ENCODE measurements around the gene PDE12. TPM values are rescaled to one million over a fixed set of nuclear protein-coding genes. Genes with fewer than 3 reads are reported as not detected.

PDE12 gene
- total and polyA plus RNA-seq, 2 experiments from 2014 or later = 12.7 to 17.2 TPM

DNA sequence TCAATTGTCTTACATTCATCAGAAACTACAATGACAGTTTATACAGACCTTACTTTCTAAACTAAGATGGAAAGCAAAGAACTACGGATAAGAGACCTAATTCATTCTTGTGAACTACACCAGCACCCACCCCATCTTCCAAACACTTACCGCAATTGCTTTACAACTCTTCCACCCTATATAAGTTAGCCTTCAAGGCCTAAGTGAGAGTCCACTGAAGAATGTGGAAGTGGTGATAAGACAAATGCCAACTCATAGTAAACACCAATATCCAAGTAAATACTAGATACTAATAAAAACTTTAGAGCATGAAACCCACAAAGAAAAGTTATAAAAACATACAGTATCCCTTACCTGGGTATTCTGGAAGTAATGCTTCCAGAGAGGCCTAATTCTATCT lies 27.5 kb downstream of the PDE12 start:
- no peaks in the 10 kb centered on the region for H3K9me3 ChIP-seq (ENCODE audit: low read depth)
- H3K36me3 ChIP-seq (replicated peaks; ENCODE audit: insufficient read depth, low read depth) = no peaks in the 10 kb centered on the region
- DNase-seq (ENCODE audit: low spot score) = peak; percentile 10
- TF ChIP-seq EZH2phosphoT487 (IDR thresholded peaks at IDR 0.05; ENCODE audit: low read depth, severe bottlenecking, unreplicated experiment) (no peak), EZH2 (IDR thresholded peaks at IDR 0.05; ENCODE audit: borderline replicate concordance) (no peak)
- TF ChIP-seq, protein P1, sequence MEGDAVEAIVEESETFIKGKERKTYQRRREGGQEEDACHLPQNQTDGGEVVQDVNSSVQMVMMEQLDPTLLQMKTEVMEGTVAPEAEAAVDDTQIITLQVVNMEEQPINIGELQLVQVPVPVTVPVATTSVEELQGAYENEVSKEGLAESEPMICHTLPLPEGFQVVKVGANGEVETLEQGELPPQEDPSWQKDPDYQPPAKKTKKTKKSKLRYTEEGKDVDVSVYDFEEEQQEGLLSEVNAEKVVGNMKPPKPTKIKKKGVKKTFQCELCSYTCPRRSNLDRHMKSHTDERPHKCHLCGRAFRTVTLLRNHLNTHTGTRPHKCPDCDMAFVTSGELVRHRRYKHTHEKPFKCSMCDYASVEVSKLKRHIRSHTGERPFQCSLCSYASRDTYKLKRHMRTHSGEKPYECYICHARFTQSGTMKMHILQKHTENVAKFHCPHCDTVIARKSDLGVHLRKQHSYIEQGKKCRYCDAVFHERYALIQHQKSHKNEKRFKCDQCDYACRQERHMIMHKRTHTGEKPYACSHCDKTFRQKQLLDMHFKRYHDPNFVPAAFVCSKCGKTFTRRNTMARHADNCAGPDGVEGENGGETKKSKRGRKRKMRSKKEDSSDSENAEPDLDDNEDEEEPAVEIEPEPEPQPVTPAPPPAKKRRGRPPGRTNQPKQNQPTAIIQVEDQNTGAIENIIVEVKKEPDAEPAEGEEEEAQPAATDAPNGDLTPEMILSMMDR (IDR thresholded peaks at IDR 0.05; ENCODE audit: poor library complexity) = no peak
- no peaks in the 10 kb centered on the region for H3K9me2 ChIP-seq (replicated peaks; ENCODE audit: insufficient read depth)
- no peak overlapping the region for H2AFZ ChIP-seq
- H3K27ac ChIP-seq = peak overlapping the region; percentile 56
- WGBS (ENCODE audit: low lambda C conversion rate, missing lambda C conversion rate) = 64% methylated on average over 2 of the region's 2 CpGs
- H3K79me2 ChIP-seq = peaks cover 100% of the 10 kb centered on the region
- H4K20me1 ChIP-seq (ENCODE audit: insufficient read depth, poor library complexity, severe bottlenecking) = peaks cover 89% of the 10 kb centered on the region
- H3K4me1 ChIP-seq (ENCODE audit: insufficient read depth) = peaks cover 32% of the 10 kb centered on the region
- peak overlapping the region; percentile 2 for H3K4me2 ChIP-seq
- no peak overlapping the region for H3K4me3 ChIP-seq
- no peaks in the 10 kb centered on the region for H3K27me3 ChIP-seq

DNA sequence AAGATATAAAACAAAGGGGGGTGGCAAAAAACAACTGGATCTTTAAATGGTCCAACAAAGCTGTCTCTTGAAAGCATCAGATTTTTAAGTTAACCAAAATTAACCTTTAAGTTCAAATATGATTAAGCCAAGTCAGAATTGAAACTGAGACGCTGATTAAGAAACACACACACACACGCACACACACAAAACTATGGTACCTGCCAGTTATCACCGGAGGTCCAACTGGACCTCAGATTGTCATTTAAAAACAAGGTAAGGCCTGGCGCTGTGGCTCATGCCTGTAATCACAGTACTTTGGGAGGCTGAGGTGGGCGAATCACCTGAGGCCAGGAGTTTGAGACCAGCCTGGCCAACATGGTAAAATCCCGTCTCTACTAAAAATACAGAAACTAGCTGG lies 30.7 kb downstream of the PDE12 start:
- Histone ChIP-seq H3K27ac (peak overlapping the region; percentile 31), H3K79me2 (peaks cover 100% of the 10 kb centered on the region), H3K4me3 (no peak overlapping the region), H4K20me1 (ENCODE audit: insufficient read depth, poor library complexity, severe bottlenecking) (peaks cover 100% of the 10 kb centered on the region), H3K9me2 (replicated peaks; ENCODE audit: insufficient read depth) (no peaks in the 10 kb centered on the region), H3K36me3 (replicated peaks; ENCODE audit: insufficient read depth, low read depth) (no peaks in the 10 kb centered on the region), H2AFZ (no peak overlapping the region), H3K27me3 (no peaks in the 10 kb centered on the region), H3K4me1 (ENCODE audit: insufficient read depth) (peaks cover 31% of the 10 kb centered on the region), H3K9me3 (ENCODE audit: low read depth) (no peaks in the 10 kb centered on the region), H3K4me2 (peak overlapping the region; percentile 14)
- DNase-seq (ENCODE audit: low spot score) = no peak
- no peak for TF ChIP-seq EZH2phosphoT487 (IDR thresholded peaks at IDR 0.05; ENCODE audit: low read depth, severe bottlenecking, unreplicated experiment)
- 81% methylated on average over 6 of the region's 6 CpGs for WGBS (ENCODE audit: low lambda C conversion rate, missing lambda C conversion rate)

DNA sequence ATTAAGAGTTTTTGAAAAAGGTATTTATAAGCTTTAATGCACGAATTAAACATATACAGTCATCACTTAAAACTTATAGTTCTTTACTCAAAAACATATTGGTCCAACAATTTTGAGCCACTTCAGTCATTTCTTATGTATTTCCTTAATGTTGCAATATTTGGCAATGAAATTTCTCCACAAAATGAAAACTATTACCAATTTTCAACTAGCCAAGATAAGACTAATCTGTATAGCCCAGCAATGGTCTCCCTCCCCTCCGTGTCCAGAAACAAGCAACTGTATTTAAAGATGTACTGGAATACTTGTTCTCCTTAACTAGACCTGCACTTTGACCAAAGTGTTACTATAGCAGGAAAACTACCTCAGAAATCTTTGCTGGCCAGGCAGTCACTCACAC lies 31.8 kb downstream of the PDE12 start:
- no peak for TF ChIP-seq EZH2phosphoT487 (IDR thresholded peaks at IDR 0.05; ENCODE audit: low read depth, severe bottlenecking, unreplicated experiment)
- peaks cover 100% of the 10 kb centered on the region for H3K79me2 ChIP-seq
- no peaks in the 10 kb centered on the region for H3K9me3 ChIP-seq (ENCODE audit: low read depth)
- H3K9me2 ChIP-seq (replicated peaks; ENCODE audit: insufficient read depth) = no peaks in the 10 kb centered on the region
- H2AFZ ChIP-seq = no peak overlapping the region
- H4K20me1 ChIP-seq (ENCODE audit: insufficient read depth, poor library complexity, severe bottlenecking) = peaks cover 100% of the 10 kb centered on the region
- peak overlapping the region; percentile 31 for H3K4me2 ChIP-seq
- H3K36me3 ChIP-seq (replicated peaks; ENCODE audit: insufficient read depth, low read depth) = no peaks in the 10 kb centered on the region
- H3K27me3 ChIP-seq = no peaks in the 10 kb centered on the region
- H3K27ac ChIP-seq = peak overlapping the region; percentile 42
- peaks cover 29% of the 10 kb centered on the region for H3K4me1 ChIP-seq (ENCODE audit: insufficient read depth)
- 71% methylated on average over 2 of the region's 2 CpGs for WGBS (ENCODE audit: low lambda C conversion rate, missing lambda C conversion rate)
- no peak overlapping the region for H3K4me3 ChIP-seq
- no peak for DNase-seq (ENCODE audit: low spot score)

DNA sequence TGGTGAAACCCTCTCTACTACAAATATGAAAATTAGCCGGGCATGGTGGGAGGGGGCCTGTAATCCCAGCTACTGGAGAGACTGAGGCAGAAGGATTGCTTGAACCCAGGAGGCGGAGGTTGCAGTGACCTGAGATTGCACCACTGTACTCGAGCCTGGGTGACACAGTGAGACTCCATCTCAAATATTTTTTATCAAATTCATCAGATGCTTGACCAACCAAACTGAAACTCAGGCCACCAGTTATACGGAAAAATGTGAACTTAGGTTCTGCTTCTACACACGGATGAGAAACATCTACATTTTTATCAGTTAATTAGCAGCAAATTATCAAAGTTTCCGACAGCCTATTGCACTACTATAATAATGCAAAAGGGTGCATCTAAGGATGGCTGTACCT lies 36.2 kb downstream of the PDE12 start:
- peak overlapping the region; percentile 84 for H3K4me2 ChIP-seq
- H4K20me1 ChIP-seq (ENCODE audit: insufficient read depth, poor library complexity, severe bottlenecking) = peaks cover 90% of the 10 kb centered on the region
- peaks cover 15% of the 10 kb centered on the region for H3K4me1 ChIP-seq (ENCODE audit: insufficient read depth)

More for the DNA sequence above, 36.2 kb downstream of the PDE12 start:
- Histone ChIP-seq H3K9me3 (ENCODE audit: low read depth) (no peaks in the 10 kb centered on the region), H2AFZ (no peak overlapping the region), H3K27me3 (no peaks in the 10 kb centered on the region), H3K79me2 (peaks cover 95% of the 10 kb centered on the region), H3K27ac (no peak overlapping the region), H3K4me3 (no peak overlapping the region), H3K36me3 (replicated peaks; ENCODE audit: insufficient read depth, low read depth) (no peaks in the 10 kb centered on the region), H3K9me2 (replicated peaks; ENCODE audit: insufficient read depth) (no peaks in the 10 kb centered on the region)
- no peak for DNase-seq (ENCODE audit: low spot score)
- TF ChIP-seq, protein P1 (IDR thresholded peaks at IDR 0.05; ENCODE audit: poor library complexity) = no peak
- TF ChIP-seq EZH2phosphoT487 (IDR thresholded peaks at IDR 0.05; ENCODE audit: low read depth, severe bottlenecking, unreplicated experiment) (no peak), EZH2 (IDR thresholded peaks at IDR 0.05; ENCODE audit: borderline replicate concordance) (no peak)
- 76% methylated on average over 6 of the region's 6 CpGs for WGBS (ENCODE audit: low lambda C conversion rate, missing lambda C conversion rate)
